Endometrial microvascular endothelial cells (primary cell): ENCODE measurements around the gene BLTP2. TPM values are rescaled to one million over a fixed set of nuclear protein-coding genes. Genes with fewer than 3 reads are reported as not detected.
"Not testable (repeated sequence)": the region's sequence is repeated elsewhere in the genome, so short reads cannot be mapped to it uniquely, and the experiment has no call there.

Source experiments
- in situ Hi-C: cut with HindIII; loops from 2 replicates; pipeline ENCODE4 v1.10.0; 2017; ENCODE audit warnings: low sequenced_read_pairs, low pct_unique_long_range_greater_than_20kb; ENCODE audit errors: inconsistent ontology term
- total RNA-seq: library from RNA; depleted of rRNA; stranded (reverse); fragments of >200 nt; gene quantifications from one replicate; pipeline ENCODE4 v1.2.3, GENCODE V29; 2015; ENCODE audit errors: inconsistent ontology term

BLTP2 gene
- total RNA-seq = 148 TPM

GRCh38 chr17:28644787-28645575 lies at the start of gene BLTP2:
Gene BLTP2, minus strand, starts transcription at chr17:28645158. Its CDS starts 102 bp downstream, at chr17:28645056.
- in situ Hi-C loops = no loop called here

- in situ Hi-C loops = no loop called here
Measured at GRCh38 chr17:28693869-28694268, 48.9 kb upstream of the BLTP2 start.

GRCh38 chr17:28689011-28689410 lies 44.1 kb upstream of the BLTP2 start:
- in situ Hi-C loops = no loop called here

- in situ Hi-C loops = no loop called here
Measured at GRCh38 chr17:28688481-28688880, 43.5 kb upstream of the BLTP2 start.

- in situ Hi-C loops = no loop called here
Measured at GRCh38 chr17:28686296-28686695, 41.3 kb upstream of the BLTP2 start.

GRCh38 chr17:28685366-28685765 lies 40.4 kb upstream of the BLTP2 start:
- in situ Hi-C loops = no loop called here

- in situ Hi-C loops = no loop called here
Measured at GRCh38 chr17:28684963-28685362, 40.0 kb upstream of the BLTP2 start.

- in situ Hi-C loops = no loop called here
Measured at GRCh38 chr17:28682655-28683054, 37.7 kb upstream of the BLTP2 start.

- in situ Hi-C loops = no loop called here
Measured at GRCh38 chr17:28675980-28676379, 31.0 kb upstream of the BLTP2 start.

GRCh38 chr17:28675490-28675889 lies 30.5 kb upstream of the BLTP2 start:
- in situ Hi-C loops = no loop called here

DNA sequence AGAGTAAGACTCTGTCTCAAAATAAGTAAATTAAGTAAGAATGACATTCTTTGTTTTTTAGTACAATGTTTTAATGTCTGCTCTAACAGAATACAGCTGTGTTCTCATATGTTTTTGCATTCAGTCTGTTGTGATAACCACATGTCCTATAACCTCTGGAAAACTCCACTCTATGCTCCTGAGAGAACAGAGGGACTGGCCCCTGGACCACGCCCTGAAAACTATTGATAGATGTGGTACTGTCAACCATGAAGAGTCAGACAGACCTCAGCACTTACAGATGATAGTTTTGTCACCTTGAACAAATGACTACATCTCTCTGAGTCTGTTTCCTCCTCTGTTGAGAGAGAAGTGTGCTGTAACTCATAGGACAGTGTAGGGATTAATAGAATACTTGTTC lies 25.0 kb upstream of the BLTP2 start:
- in situ Hi-C loops = no loop called here

DNA sequence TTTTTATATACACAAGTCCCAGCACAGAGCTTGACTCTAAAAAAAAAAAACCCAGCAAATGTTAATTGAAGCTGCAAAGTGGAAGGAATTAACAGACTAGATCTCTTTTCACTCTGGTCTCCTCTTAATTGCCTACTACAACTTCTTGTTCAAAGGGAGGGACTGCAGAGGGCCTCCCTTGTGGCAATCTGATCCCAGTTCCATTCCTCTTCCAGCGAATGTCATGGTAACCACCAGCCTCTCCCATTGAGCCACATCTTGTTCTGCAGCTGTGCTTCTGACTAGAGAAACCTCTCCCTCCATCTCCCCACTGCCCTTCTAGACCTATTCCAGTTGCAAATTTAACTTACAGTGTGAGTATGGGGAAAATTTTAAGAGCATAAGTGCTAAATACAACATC lies 22.9 kb upstream of the BLTP2 start:
- in situ Hi-C loops = no loop called here

GRCh38 chr17:28665994-28666393 lies 21.0 kb upstream of the BLTP2 start:
- in situ Hi-C loops = no loop called here

DNA sequence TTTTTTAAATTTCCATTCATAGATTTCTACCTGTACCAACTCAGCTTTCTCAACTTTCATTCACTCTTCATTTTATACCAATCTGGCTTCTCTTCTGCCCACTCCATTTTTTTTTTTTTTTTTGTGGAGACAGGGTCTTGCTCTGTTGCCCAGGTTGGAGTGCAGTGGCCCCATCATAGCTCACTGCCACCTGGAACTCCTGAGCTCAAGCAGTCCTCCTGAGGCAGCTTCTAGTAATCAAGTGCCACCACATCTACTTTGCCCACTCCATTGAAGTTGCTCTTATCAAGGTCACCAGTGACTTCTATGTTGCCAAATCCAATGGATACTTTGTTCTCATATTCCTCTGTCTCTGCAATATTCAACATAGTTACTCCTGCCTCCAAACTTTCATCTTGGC lies 18.8 kb upstream of the BLTP2 start:
- in situ Hi-C loops = no loop called here

DNA sequence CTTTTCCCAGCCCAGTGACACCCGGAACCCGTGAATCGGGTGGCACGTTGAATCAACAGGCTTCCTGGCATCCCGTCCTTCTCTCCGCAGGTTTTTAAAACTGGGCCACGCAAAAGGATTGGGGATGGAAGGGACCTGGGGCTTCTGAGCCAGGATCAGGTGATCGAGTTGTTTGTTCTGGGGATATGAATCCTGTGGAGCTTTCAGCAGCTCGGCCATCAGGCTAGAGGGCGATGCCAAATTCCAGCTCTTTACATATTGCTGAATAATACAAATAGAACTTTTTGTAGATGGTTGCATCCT lies 17.5 kb upstream of the BLTP2 start:
- in situ Hi-C loops = no loop called here

DNA sequence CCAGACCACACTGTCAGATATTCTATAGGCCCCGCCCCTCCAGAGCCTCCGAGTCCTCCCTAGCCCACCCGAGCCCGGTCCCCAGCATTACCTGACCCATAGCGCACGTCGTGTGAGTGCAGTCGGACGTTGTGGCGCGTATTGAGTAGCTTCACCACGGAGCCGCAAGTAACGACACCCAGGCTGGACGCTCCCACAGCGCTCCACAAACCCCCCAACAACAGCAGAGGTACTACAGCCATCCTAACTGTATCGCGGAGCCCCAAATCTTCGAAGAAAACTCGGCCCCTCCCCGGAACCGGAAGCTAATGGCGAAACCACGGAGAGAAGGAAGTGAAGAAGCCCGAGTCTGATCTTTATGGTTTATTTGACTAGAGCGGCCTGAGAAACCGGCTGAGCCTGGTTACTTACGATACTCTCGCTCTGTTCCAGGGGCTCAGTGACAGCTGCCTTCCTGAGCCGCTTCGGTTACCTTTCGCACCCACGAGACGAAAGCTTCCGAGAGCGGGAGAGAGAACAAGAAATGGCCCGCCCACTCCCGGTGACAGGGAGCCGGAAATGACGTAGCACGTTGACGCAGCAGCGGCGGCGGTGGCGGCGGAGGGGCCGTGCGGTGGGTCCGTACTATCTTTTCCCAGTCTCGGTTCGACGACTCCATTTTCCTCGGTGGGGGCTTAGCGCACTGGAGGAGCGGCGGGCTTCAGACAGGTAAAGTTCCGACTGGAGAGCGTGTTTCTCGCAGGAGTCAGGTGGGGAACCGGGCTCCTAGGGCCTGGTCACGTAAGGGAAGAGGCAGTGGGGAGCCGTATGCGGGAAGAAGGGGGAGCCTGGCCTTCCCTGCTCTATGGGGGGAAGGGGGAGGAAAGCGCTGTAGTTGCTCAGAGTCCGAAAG lies 16.9 kb upstream of the BLTP2 start, which contains the start of the genes SDF2 and SUPT6H:
TSS of gene SDF2 (minus strand) at position 272 of the 892 bp plus-strand sequence. CDS start at position 242, 30 bp downstream.
TSS of gene SUPT6H (plus strand) at position 571 of the 892 bp plus-strand sequence. CDS start 11,197 bp downstream, outside the sequence.
- in situ Hi-C loops = no loop called here

DNA sequence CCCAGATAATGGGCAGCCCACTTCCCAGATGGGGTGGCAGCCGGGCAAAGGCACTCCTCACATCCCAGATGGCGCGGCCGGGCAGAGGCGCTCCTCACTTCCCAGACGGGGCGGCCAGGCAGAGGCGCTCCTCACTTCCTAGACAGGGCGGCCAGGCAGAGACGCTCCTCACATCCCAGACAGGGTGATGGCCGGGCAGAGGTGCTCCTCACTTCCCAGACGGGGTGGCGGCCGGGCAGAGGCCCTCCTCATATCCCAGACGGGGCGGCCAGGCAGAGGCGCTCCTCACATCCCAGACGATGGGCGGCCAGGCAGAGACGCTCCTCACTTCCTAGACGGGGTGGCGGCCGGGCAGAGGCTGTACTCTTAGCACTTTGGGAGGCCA lies 14.5 kb upstream of the BLTP2 start:
- in situ Hi-C loops = not testable (repeated sequence)

DNA sequence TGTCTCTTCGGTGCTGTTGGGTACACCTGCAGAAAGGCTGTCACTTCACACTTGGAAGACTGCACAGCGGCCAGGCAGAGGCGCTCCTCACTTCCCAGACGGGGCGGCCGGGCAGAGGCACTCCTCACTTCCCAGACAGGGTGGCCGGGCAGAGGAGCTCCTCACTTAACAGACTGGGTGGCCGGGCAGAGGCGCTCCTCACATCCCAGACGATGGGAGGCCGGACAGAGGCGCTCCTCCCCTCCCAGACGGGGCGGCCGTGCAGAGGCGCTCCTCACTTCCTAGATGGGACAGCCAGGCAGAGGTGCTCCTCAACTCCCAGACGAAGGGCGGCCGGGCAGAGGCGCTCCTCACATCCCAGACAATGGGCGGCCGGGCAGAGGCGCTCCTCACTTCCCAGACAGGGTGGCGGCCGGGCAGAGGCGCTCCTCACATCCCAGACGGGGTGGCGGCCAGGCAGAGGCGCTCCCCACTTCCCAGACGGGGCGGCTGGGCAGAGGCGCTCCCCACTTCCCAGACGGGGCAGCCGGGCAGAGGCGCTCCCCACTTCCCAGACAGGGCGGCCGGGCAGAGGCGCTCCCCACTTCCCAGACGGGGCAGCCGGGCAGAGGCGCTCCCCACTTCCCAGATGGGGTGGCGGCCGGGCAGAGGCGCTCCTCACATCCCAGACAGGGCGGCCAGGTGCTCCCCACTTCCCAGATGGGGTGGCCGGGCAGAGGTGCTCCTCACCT lies 14.0 kb upstream of the BLTP2 start:
- in situ Hi-C loops = not testable (repeated sequence)

DNA sequence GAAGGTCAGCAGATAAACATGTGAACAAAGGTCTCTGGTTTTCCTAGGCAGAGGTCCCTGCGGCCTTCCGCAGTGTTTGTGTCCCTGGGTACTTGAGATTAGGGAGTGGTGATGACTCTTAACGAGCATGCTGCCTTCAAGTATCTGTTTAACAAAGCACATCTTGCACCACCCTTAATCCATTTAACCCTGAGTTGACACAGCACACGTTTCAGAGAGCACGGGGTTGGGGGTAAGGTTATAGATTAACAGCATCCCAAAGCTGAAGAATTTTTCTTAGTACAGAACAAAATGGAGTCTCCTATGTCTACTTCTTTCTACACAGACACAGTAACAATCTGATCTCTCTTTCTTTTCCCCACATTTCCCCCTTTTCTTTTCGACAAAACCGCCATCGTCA lies 13.4 kb upstream of the BLTP2 start:
- in situ Hi-C loops = not testable (repeated sequence)
